GM18505 (cell line): ENCODE data around the gene PNPLA7.
"Not testable (repeated sequence)": the region's sequence is repeated elsewhere in the genome, so short reads cannot be mapped to it uniquely, and the experiment has no call there.

ENCODE experiments used
- ATAC-seq: cut with Tn5 transposase; IDR thresholded peaks from one replicate; pipeline ENCODE4 v1.9.1; 2021; ENCODE audit not compliant: unreplicated experiment
- POLR2A ChIP-seq: IDR thresholded peaks from 4 replicates; pipeline ENCODE4 v1.6.1; 2011; ENCODE audit warnings: borderline replicate concordance; ENCODE audit not compliant: insufficient read depth, insufficient read length; ENCODE audit errors: extremely low read depth

Gene PNPLA7

DNA sequence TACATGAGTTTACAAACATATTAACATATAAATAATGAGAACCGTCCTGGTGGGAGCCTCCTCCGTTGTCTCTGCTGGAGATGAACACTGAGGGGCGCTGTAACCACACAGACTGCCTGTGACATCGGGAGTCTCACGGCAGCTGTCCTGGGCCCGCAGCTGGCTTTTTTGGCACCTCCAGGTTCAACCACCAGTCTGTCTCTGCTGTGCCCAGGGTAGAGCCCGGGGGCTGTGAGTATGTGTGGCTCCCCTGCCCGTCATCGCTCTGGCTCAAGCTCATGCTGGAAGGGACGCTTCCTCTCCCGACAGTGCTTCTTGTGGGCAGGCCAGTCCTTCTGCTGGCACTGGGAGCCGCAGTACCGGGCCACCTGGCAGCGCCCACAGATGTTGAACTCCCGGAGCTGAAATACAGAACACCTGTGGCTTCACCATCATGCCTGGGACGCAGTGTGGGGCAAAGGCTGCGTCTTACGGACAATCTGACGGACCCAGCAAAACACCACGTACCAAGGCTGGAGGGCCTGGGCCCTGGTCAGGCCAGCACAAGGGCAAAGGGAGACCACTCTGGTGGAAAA lies 32.2 kb upstream of the PNPLA7 start:
- no peak for ATAC-seq

DNA sequence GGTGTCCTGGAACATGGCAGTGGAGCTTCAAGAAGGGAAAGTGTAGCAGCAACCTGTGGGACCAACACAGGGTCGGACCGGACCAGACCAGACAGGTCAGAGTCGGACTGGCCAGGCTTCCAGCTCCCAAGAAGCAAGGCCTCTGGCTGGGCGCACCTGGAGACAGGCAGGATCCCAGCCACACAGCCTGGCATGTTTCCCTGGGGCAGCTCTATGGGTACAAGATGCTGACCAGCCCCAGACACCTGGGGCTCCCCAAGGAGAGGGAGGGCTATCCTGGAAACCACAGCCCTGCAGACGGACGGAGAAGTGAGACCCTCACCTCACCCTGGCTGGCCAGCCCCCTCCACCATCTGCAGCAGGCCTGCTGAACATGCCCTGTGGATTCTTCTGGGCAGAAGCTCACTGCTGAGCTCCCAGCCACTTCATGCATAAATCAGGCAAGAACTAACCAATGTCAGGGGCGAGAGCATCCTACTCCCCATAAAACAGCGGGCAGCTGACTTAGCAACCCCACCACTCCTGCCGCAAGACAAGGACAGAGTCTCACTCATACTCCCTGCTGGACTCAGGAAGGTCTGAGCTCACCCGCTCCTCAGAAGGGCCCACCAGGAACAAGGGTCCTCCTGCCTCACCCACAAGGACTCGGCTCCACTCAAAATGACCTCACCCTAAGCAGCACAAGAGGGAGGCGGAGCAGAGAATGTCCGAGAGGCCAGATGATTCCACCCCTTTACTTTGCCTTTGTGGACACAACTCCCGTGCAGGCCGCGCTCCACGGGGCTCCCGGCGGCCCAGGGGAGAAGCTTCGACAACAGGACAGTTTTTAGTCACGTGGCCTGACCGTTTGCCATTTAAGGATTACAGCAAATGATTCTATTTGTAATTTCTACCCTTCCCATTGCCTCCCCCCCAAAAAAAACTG lies 31.4 kb upstream of the PNPLA7 start:
- no peak for TF ChIP-seq POLR2A
- no peak for ATAC-seq

More for the DNA sequence above, 32.2 kb upstream of the PNPLA7 start:
- TF ChIP-seq POLR2A = no peak

- TF ChIP-seq POLR2A = no peak
- no peak for ATAC-seq
These were observed 30.7 kb upstream of the PNPLA7 start for GRCh38 chr9:137580954-137581322.

- TF ChIP-seq POLR2A = no peak
- ATAC-seq = no peak
These were observed 30.2 kb upstream of the PNPLA7 start for GRCh38 chr9:137580209-137580953.

GRCh38 chr9:137579259-137579604 lies 29.0 kb upstream of the PNPLA7 start:
- ATAC-seq = no peak
- no peak for TF ChIP-seq POLR2A

GRCh38 chr9:137578518-137579258 lies 28.5 kb upstream of the PNPLA7 start, which contains the start of gene DPH7:
TSS of gene DPH7 (minus strand) at chr9:137578925. CDS start at chr9:137578777, 148 bp downstream.
- peak; percentile 77 for ATAC-seq
- peak; percentile 84 for TF ChIP-seq POLR2A

DNA sequence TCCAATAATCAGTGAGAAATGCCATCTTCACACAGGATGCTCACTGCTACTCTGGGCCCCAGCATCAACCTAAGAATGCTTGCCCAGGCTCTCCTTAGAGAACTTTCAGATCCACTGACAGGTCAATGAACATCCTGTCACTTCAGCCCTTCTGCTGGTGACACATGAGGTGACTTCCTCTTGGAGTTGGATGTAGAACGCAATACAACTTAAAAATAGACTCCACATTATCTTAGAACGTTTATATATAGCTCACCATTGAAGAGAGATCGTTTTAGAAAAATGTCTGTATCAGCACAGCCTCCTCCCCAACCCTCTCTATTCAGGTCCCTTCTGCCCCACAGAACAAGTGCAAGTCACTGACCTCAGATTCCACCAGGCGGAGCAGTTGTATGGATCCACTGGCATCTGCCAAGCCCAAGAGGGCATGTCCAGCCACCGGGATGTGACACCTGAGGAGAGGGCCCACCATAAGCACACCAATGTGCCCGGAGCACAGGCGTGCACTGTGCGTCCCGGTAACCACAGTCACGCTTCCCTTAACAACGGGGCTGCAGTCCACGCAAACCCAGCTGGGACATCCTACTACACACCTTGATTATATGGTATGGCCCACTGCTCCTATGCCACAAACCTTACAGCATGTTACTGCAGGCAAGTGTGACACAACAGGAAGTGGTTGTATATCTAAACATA lies 25.7 kb upstream of the PNPLA7 start:
- ATAC-seq = no peak
- no peak for TF ChIP-seq POLR2A

- no peak for ATAC-seq
- TF ChIP-seq POLR2A = no peak
These were observed 25.1 kb upstream of the PNPLA7 start for GRCh38 chr9:137575364-137575715.

DNA sequence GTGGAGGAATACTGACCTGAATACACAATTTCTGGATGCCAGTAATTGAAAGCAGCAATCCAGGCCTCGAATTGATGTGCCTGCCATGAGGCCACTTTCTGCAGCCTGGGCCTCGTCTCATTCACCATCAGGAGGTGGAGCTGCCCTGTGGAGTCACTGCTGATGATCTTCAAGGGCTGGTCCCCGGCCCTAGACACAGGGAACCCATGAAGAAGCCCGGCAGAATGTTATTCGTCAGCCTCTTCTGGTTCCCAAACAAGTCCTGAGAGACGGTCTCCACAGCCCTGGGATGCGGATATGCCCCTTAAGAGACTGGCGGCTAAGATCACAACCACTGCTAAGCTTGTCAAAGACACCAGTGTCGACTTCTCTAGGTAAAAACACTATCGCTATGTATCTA lies 24.0 kb upstream of the PNPLA7 start:
- TF ChIP-seq POLR2A = no peak
- no peak for ATAC-seq

DNA sequence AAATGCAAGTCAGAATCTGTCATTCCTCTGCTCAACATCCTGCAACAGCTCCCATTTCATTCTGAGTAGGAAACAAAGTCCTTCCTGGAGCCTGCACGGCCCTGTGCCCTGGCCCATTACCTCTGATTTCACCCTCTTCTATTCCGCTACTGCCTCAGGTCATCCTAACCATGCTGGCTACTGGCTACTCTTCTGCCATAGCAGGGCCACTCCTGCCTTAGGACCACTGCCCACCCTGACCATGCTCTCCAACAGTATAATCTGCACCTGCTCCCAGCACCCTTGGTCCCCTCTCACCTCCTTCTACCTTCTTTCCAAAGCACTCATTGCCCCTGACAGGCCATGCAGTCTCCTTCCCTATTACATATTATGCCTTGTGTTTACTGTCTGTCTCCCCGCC lies 20.4 kb upstream of the PNPLA7 start:
- TF ChIP-seq POLR2A = no peak
- ATAC-seq = no peak

GRCh38 chr9:137569609-137570203 lies 19.5 kb upstream of the PNPLA7 start:
- ATAC-seq = no peak
- no peak for TF ChIP-seq POLR2A

- ATAC-seq = not testable (repeated sequence)
These were observed 18.2 kb upstream of the PNPLA7 start for GRCh38 chr9:137568445-137568844.
